GM23338 (cell line): ENCODE results near the gene STEAP3. TPM values are rescaled to one million over a fixed set of nuclear protein-coding genes. Genes with fewer than 3 reads are reported as not detected.
A peak's percentile ranks its signal among the peaks of the same experiment; 100 is the strongest.

Experiments used
- ATAC-seq: fragments of 200-7000 bp; cut with Tn5 transposase; 3 replicates; pipeline ENCODE4 v1.9.1; 2020
- DNase-seq: peaks from one replicate; pipeline ENCODE4 v3.0.0-alpha.2; 2015; ENCODE audit warnings: low spot score
- H2AFZ ChIP-seq: fragments of 200-600 bp; sonication (generic); 2 replicates; pipeline ENCODE4 v1.8.0; 2016; ENCODE audit warnings: antibody characterized with exemption, mild to moderate bottlenecking, moderate library complexity
- H3F3A ChIP-seq: fragments of 200-600 bp; sonication (generic); replicated peaks from 2 replicates; pipeline ENCODE4 v1.8.0; 2017; ENCODE audit warnings: antibody characterized with exemption, mixed run types, low read depth
- H3K27ac ChIP-seq: fragments of 200-600 bp; sonication (generic); 2 replicates; pipeline ENCODE4 v1.6.1; 2016; ENCODE audit warnings: low read depth
- H3K27me3 ChIP-seq: fragments of 200-600 bp; sonication (generic); 2 replicates; pipeline ENCODE4 v1.8.0; 2016; ENCODE audit warnings: mild to moderate bottlenecking, mixed run types, moderate library complexity; ENCODE audit not compliant: insufficient read depth
- H3K36me3 ChIP-seq: fragments of 200-600 bp; sonication (generic); 2 replicates; pipeline ENCODE4 v1.8.0; 2016; ENCODE audit warnings: mild to moderate bottlenecking; ENCODE audit not compliant: insufficient read depth
- H3K4me1 ChIP-seq: fragments of 200-600 bp; sonication (generic); 2 replicates; pipeline ENCODE4 v1.8.0; 2016; ENCODE audit warnings: mild to moderate bottlenecking, moderate library complexity; ENCODE audit not compliant: insufficient read depth
- H3K4me2 ChIP-seq: fragments of 200-600 bp; sonication (generic); 2 replicates; pipeline ENCODE4 v1.7.1; 2017; ENCODE audit warnings: mixed run types
- H3K4me3 ChIP-seq: fragments of 200-600 bp; sonication (generic); 2 replicates; pipeline ENCODE4 v1.6.1; 2016; ENCODE audit warnings: mixed run types
- H3K79me2 ChIP-seq: fragments of 200-600 bp; sonication (generic); replicated peaks from 2 replicates; pipeline ENCODE4 v1.8.0; 2017; ENCODE audit warnings: mild to moderate bottlenecking; ENCODE audit not compliant: insufficient read depth
- H3K9me2 ChIP-seq: fragments of 200-600 bp; sonication (generic); 2 replicates; pipeline ENCODE4 v1.8.0; 2017; ENCODE audit not compliant: insufficient read depth
- H4K20me1 ChIP-seq: fragments of 200-600 bp; sonication (generic); replicated peaks from 2 replicates; pipeline ENCODE4 v1.8.0; 2017; ENCODE audit warnings: mild to moderate bottlenecking; ENCODE audit not compliant: insufficient read depth
- H3K27ac Mint-ChIP-seq: 2 replicates; pipeline ENCODE4 v1.8.0; 2020; ENCODE audit warnings: inconsistent platforms, mild to moderate bottlenecking, moderate library complexity, mixed read lengths
- H3K27me3 Mint-ChIP-seq: 3 replicates; pipeline ENCODE4 v1.8.0; 2022; ENCODE audit warnings: low read depth, mild to moderate bottlenecking, moderate library complexity, mixed read lengths, inconsistent platforms; ENCODE audit not compliant: insufficient read depth, poor library complexity
- H3K36me3 Mint-ChIP-seq: 3 replicates; pipeline ENCODE4 v1.8.0; 2021; ENCODE audit warnings: low read depth, mild to moderate bottlenecking, inconsistent platforms, moderate library complexity, mixed read lengths
- H3K4me1 Mint-ChIP-seq: 3 replicates; pipeline ENCODE4 v1.8.0; 2020; ENCODE audit warnings: mild to moderate bottlenecking, inconsistent platforms, mixed read lengths
- H3K4me3 Mint-ChIP-seq: 3 replicates; pipeline ENCODE4 v1.8.0; 2021; ENCODE audit warnings: moderate library complexity, mild to moderate bottlenecking, inconsistent platforms, mixed read lengths
- H3K9me3 Mint-ChIP-seq: 3 replicates; pipeline ENCODE4 v1.8.0; 2020; ENCODE audit warnings: moderate library complexity, mild to moderate bottlenecking, inconsistent platforms, mixed read lengths
- CTCF ChIP-seq, 2 experiments: fragments of 200-600 bp in 1 of 2; sonication (generic) in 1 of 2; conservative IDR thresholded peaks; 2 replicates each; pipeline versions ENCODE4 v1.5.1 to v1.6.1; 2016 to 2017; ENCODE audit warnings: antibody characterized with exemption in 2 of 2, low read depth in 2 of 2, mild to moderate bottlenecking in 2 of 2, moderate library complexity in 1 of 2
- ETS1 ChIP-seq: IDR thresholded peaks from 2 replicates; pipeline ENCODE4 v1.6.1; 2016; ENCODE audit warnings: antibody characterized with exemption
- JUNB ChIP-seq: IDR thresholded peaks from one replicate; pipeline ENCODE4 v1.6.1; 2016; ENCODE audit warnings: antibody characterized with exemption; ENCODE audit not compliant: unreplicated experiment
- REST ChIP-seq: IDR thresholded peaks from one replicate; pipeline ENCODE4 v1.6.1; 2018; ENCODE audit warnings: antibody characterized with exemption; ENCODE audit not compliant: unreplicated experiment
- STAT1 ChIP-seq: IDR thresholded peaks from one replicate; pipeline ENCODE4 v1.6.1; 2016; ENCODE audit warnings: antibody characterized with exemption; ENCODE audit not compliant: unreplicated experiment
- ZNF114 ChIP-seq: fragments of 250-450 bp; sonication (Bioruptor Pico); IDR thresholded peaks from 2 replicates; pipeline ENCODE4 v1.5.0; 2020; ENCODE audit warnings: mild to moderate bottlenecking, moderate library complexity
- polyA plus RNA-seq: library from polyadenylated mRNA; unstranded; fragments of >200 nt; fragmentation: Nextera tagmentation; extraction: Ambion mirVana; gene quantifications from 2 replicates; pipeline ENCODE4 v1.2.1, GENCODE V29; 2016
- total RNA-seq: library from RNA; depleted of rRNA; stranded (reverse); fragments of >200 nt; shearing (Covaris generic); gene quantifications from 2 replicates; pipeline ENCODE4 v1.2.3, GENCODE V29; 2014

Gene STEAP3
- total and polyA plus RNA-seq, 2 experiments from 2014 or later, result 8.6 to 27.3 TPM

- peak; percentile 87 for ATAC-seq
- TF ChIP-seq REST (no peak), CTCF (conservative IDR thresholded peaks at IDR 0.05; ENCODE audit: low read depth in 2 of 2) (no peak)
- Histone ChIP-seq H3K36me3 (no peaks in the 10 kb centered on the region), H3K27me3 (no peaks in the 10 kb centered on the region), H3K4me2 (peak overlapping the region; percentile 55; the same call in 1 of the 2 replicates), H2AFZ (no peak overlapping the region), H3K79me2 (no peaks in the 10 kb centered on the region), H3F3A (0 out of 2 replicates have a peak, but pooled peaks cover 3% of the 10 kb centered on the region), H3K4me3 (no peak overlapping the region), H3K27ac (no peak overlapping the region), H4K20me1 (peaks cover 7% of the 10 kb centered on the region; the same call in 1 of the 2 replicates), H3K4me1 (peaks cover 27% of the 10 kb centered on the region), H3K9me2 (no peaks in the 10 kb centered on the region)
- DNase-seq, result peak; percentile 45
- peaks cover 42% of the 10 kb centered on the region for H3K4me1 Mint-ChIP-seq
- peak overlapping the region; percentile 93 for H3K27ac Mint-ChIP-seq
- peaks cover 8% of the 10 kb centered on the region; the same call in 2 of the 3 replicates for H3K36me3 Mint-ChIP-seq
- H3K4me3 Mint-ChIP-seq, result no peak overlapping the region
- peaks cover 4% of the 10 kb centered on the region for H3K27me3 Mint-ChIP-seq
- H3K9me3 Mint-ChIP-seq, result no peaks in the 10 kb centered on the region
These were observed 16.9 kb downstream of the STEAP3 start for GRCh38 chr2:119240311-119241204.

- Mint-ChIP-seq H3K4me1 (peaks cover 42% of the 10 kb centered on the region), H3K36me3 (peaks cover 14% of the 10 kb centered on the region)
- TF ChIP-seq CTCF (conservative IDR thresholded peaks at IDR 0.05; ENCODE audit: low read depth in 2 of 2) (no peak), JUNB (no peak), REST (no peak), ZNF114 (CRISPR knock-in tag) (no peak), STAT1 (no peak), ETS1 (no peak)
These were observed 17.5 kb downstream of the STEAP3 start for GRCh38 chr2:119241205-119241532.

More at GRCh38 chr2:119241205-119241532, 17.5 kb downstream of the STEAP3 start:
- H3K27ac ChIP-seq, result no peak overlapping the region
- no peaks in the 10 kb centered on the region for H3K27me3 ChIP-seq
- peak; percentile 39 for ATAC-seq
- Mint-ChIP-seq H3K27me3 (peaks cover 6% of the 10 kb centered on the region), H3K9me3 (no peaks in the 10 kb centered on the region), H3K4me3 (no peak overlapping the region), H3K27ac (no peak overlapping the region)
- H4K20me1 ChIP-seq, result peaks cover 7% of the 10 kb centered on the region; the same call in 1 of the 2 replicates
- peak overlapping the region; percentile 55; the same call in 1 of the 2 replicates for H3K4me2 ChIP-seq
- no peaks in the 10 kb centered on the region for H3K36me3 ChIP-seq
- no peak overlapping the region for H2AFZ ChIP-seq
- peaks cover 27% of the 10 kb centered on the region for H3K4me1 ChIP-seq
- H3K9me2 ChIP-seq, result no peaks in the 10 kb centered on the region
- H3K4me3 ChIP-seq, result no peak overlapping the region
- H3K79me2 ChIP-seq, result no peaks in the 10 kb centered on the region
- no peak for DNase-seq
- 0 out of 2 replicates have a peak, but pooled peaks cover 3% of the 10 kb centered on the region for H3F3A ChIP-seq
